Mammary epithelial cell (primary cell): ENCODE measurements around the gene CDH12.

Source experiments
- EZH2 ChIP-seq: IDR thresholded peaks from 2 replicates; pipeline ENCODE4 v1.6.1; 2012; ENCODE audit warnings: low read length, inconsistent platforms, borderline replicate concordance
- TF ChIP-seq, protein P1 (sequence below), 2 donors: IDR thresholded peaks in 1 of 2; conservative IDR thresholded peaks in 1 of 2; 2 replicates each; pipeline ENCODE4 v1.5.1; 2011 to 2012; ENCODE audit warnings: inconsistent platforms in 2 of 2, low read length in 2 of 2, mild to moderate bottlenecking in 2 of 2, control low read depth in 1 of 2, low read depth in 1 of 2; ENCODE audit not compliant: insufficient read depth in 1 of 2; ENCODE audit errors: extremely low read depth in 1 of 2

DNA sequence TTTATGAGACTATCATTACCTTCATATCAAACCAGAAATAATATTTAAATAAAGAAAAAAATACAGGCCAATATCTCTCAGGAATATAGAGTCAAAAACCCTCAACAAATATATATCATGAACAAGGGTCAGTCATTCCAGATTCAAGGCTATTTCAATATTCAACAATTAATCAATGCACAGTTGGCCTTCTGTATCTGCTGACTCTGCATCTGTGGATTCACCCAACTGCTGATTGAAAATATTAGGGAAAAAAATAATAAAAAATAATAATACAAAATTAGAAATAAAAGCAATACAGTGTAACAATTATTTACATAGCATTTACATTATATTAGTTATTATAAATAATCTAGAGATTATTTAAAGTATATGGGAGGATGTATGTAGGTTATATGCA lies 1114.0 kb downstream of the CDH12 start:
- TF ChIP-seq, protein P1, sequence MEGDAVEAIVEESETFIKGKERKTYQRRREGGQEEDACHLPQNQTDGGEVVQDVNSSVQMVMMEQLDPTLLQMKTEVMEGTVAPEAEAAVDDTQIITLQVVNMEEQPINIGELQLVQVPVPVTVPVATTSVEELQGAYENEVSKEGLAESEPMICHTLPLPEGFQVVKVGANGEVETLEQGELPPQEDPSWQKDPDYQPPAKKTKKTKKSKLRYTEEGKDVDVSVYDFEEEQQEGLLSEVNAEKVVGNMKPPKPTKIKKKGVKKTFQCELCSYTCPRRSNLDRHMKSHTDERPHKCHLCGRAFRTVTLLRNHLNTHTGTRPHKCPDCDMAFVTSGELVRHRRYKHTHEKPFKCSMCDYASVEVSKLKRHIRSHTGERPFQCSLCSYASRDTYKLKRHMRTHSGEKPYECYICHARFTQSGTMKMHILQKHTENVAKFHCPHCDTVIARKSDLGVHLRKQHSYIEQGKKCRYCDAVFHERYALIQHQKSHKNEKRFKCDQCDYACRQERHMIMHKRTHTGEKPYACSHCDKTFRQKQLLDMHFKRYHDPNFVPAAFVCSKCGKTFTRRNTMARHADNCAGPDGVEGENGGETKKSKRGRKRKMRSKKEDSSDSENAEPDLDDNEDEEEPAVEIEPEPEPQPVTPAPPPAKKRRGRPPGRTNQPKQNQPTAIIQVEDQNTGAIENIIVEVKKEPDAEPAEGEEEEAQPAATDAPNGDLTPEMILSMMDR (conservative IDR thresholded peaks at IDR 0.05 in 1 of 2, IDR thresholded peaks at IDR 0.05 in 1 of 2; ENCODE audit: extremely low read depth in 1 of 2, insufficient read depth in 1 of 2, low read depth in 1 of 2, low read length in 2 of 2) = no peak
- no peak for TF ChIP-seq EZH2
